Adrenal gland (tissue), 5 donors: ENCODE results near the gene PCDHA2.

Experiments
- POLR2A ChIP-seq, 2 donors: fragments of 450-650 bp; IDR thresholded peaks; one replicate each; pipeline ENCODE4 v1.6.1; 2017; ENCODE audit warnings: antibody characterized with exemption in 2 of 2, mild to moderate bottlenecking in 2 of 2, moderate library complexity in 1 of 2
- TF ChIP-seq, protein P1 (sequence below), 6 experiments: fragments of 450-650 bp in 4 of 6; fragments of 200-600 bp in 2 of 6; sonication (generic) in 1 of 6; IDR thresholded peaks; 1 replicate in 5 of 6; 2 replicates in 1 of 6; pipeline versions ENCODE4 v1.5.1 to v1.8.0; 2016 to 2021; ENCODE audit warnings: antibody characterized with exemption in 6 of 6, mild to moderate bottlenecking in 2 of 6, moderate library complexity in 1 of 6
- donor health status: DM: no; HTN: no; CAD: no.

DNA sequence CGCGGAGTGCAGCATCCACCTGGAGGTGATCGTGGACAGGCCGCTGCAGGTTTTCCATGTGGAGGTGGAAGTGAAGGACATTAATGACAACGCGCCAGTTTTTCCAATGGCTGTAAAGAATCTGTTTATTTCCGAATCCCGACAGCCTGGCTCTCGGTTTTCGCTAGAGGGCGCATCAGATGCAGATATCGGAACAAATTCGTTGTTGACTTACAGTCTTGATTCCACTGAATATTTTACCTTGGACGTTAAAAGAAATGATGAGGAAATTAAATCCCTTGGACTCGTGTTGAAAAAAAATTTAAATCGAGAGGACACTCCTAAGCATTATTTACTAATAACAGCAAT lies 6.8 kb downstream of the PCDHA2 start:
- TF ChIP-seq, protein P1, sequence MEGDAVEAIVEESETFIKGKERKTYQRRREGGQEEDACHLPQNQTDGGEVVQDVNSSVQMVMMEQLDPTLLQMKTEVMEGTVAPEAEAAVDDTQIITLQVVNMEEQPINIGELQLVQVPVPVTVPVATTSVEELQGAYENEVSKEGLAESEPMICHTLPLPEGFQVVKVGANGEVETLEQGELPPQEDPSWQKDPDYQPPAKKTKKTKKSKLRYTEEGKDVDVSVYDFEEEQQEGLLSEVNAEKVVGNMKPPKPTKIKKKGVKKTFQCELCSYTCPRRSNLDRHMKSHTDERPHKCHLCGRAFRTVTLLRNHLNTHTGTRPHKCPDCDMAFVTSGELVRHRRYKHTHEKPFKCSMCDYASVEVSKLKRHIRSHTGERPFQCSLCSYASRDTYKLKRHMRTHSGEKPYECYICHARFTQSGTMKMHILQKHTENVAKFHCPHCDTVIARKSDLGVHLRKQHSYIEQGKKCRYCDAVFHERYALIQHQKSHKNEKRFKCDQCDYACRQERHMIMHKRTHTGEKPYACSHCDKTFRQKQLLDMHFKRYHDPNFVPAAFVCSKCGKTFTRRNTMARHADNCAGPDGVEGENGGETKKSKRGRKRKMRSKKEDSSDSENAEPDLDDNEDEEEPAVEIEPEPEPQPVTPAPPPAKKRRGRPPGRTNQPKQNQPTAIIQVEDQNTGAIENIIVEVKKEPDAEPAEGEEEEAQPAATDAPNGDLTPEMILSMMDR (IDR thresholded peaks at IDR 0.05): no peak
- no peak for TF ChIP-seq POLR2A (IDR thresholded peaks at IDR 0.05)
